ENCODE data around the gene NFKB1. TPM values are rescaled to one million over a fixed set of nuclear protein-coding genes. Genes with fewer than 3 reads are reported as not detected.
"Not testable (repeated sequence)": the region's sequence is repeated elsewhere in the genome, so short reads cannot be mapped to it uniquely, and the experiment has no call there.

The NFKB1 gene
- total RNA-seq, 1 donor from 2014 or later = 55.5 TPM

DNA sequence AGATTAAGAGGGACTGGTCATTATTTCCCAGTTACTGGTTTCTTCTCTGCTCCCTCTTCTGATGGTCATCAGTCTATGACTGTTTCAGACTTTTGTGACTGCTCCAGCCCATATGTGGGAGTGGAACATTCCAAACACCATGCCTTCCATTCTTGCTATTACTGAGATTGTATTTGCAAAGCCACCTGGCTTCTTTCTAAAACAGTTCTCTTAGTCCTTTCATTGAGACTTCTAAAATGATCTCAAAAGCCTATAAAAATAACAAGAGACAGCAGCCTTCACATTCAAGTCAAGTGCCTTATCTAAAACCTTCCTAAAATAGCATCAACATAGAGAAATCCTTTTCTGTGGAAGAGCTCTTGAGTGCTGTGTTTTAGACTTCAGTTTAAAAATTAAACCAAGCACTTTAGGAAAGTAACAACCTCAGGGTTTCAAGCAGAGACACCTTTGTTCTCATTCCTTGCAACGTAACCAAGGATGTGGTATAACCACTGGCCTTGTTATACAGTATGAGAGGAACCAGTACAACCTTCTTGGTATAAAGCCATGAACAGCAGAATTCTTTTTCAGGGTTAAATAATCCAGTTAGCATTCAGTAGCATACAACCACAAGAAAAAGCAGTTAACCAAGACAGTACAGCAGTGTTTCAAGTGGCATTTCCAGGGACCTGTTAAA, 97.1 kb downstream of the NFKB1 start:
- no peak for DNase-seq (ENCODE audit: low spot score)

DNA sequence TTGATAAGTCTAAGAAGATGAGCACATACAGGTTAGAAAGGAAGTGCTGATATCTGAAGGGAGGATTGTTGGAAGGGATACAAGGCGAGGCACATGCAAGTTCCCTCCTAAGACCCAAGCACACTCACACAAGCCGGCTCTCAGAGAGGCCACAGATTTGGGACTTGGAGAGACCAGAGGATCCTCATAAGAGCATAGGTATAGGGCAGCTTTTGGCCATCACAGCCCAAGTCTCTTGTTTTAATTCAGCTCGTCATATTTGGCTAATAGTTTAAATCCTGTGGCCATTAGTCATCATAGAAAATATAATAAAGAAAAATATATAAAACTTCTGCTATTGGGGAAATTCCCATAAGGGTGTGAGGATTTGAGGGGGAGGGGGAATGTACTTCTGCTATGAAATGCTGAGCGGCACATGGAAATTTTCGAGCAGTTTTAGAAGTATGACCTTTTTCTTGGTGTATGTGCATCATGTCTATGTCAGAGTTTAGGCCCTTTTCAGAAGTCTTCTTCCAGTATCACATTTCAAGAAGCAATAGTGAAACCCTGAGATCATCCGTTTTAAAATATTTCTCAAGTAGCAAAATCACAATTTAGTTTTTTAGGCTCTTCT, 97.7 kb downstream of the NFKB1 start:
- no peak for DNase-seq (ENCODE audit: low spot score)

DNA sequence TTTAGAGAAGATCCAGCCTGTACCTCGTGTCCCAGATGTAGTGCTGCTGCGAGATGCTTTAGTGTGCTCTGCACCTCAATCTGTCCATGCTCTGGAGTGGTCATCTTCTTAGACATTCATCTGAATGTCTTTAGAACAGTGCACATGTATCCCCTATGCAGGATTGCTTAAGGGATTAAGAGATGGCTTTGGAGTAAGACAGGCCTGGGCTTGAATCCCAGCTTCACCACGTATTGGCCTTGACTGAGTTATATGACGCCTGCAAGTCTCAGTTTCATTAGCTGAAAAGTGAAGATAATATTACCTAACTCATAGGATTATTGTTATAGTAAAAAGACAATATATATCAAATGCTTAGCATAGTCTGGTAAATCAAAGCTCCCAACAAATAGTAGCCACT, 98.3 kb downstream of the NFKB1 start:
- DNase-seq (ENCODE audit: low spot score) = no peak

DNA sequence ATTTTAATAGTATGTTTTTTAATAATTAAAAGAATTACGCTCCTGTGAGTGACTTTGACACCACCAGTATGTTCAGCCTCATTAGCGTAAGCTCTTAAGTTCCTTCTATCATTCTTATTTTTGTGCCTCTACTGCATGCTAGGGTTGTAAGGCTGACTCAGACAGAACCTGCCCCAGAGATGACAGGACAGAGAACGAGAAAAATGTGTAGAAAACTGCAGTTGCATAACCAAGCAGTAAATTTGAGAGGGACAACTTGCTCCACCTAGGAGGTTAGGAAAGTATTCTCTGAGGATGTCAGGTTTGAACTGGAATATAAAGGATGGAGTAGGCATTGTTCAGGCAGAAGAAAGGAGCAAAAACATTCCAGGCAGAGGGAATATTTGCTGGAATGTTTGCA, 98.7 kb downstream of the NFKB1 start:
- DNase-seq (ENCODE audit: low spot score) = no peak

DNA sequence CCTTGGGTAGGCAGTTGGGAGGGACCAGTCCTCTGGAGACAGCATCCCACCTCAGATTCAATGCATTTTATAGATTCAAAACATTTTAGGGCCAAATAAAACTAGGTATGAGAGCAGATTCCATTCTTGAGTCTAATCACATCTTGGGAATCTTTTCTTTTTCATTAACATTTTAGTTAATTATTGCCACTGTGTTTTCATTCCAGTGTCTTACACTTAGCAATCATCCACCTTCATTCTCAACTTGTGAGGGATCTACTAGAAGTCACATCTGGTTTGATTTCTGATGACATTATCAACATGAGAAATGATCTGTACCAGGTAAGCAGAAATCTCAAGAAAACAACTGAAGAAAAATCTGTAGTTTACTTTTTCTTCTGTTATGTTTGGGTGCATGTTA, 99.5 kb downstream of the NFKB1 start:
- no peak for DNase-seq (ENCODE audit: low spot score)

- no peak for DNase-seq (ENCODE audit: low spot score)
These were observed 100.5 kb downstream of the NFKB1 start for GRCh38 chr4:102601586-102602227.

- no peak for DNase-seq (ENCODE audit: low spot score)
These were observed 103.2 kb downstream of the NFKB1 start for GRCh38 chr4:102604222-102604940.

DNA sequence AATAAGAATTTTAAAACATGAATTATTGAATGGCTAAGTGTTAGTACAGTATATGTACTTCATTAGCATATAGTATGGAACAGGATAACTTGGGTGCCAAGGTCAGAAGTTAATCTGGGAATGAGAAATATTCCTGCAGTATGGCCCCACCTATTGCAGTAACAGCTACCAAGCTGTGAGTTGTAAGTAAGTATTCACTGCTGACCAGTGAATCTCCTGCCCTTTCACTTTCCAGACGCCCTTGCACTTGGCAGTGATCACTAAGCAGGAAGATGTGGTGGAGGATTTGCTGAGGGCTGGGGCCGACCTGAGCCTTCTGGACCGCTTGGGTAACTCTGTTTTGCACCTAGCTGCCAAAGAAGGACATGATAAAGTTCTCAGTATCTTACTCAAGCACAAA, 105.1 kb downstream of the NFKB1 start:
- DNase-seq (ENCODE audit: low spot score) = no peak

GRCh38 chr4:102606846-102607450, 105.8 kb downstream of the NFKB1 start:
- DNase-seq (ENCODE audit: low spot score) = no peak

- DNase-seq (ENCODE audit: low spot score) = no peak
These were observed 107.0 kb downstream of the NFKB1 start for GRCh38 chr4:102608190-102608589.

DNA sequence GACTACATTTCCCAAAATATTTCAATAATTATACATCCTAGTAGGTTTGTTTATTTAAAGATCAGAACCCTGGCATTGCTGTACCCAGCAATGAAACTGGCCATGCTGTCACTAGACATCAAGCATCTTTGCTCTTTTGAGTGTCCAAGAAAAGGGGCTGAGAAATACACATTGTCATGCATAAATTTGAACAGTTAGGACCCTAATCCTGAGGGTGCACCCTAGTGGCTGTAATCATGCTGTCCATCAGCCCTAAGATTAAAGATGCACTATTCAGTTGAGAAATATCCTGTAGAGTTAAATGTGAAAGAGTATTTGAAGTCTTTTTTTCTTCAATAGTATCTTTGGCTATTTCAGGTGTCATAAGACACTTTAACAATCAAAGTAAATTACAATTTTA, 108.8 kb downstream of the NFKB1 start:
- no peak for DNase-seq (ENCODE audit: low spot score)

DNA sequence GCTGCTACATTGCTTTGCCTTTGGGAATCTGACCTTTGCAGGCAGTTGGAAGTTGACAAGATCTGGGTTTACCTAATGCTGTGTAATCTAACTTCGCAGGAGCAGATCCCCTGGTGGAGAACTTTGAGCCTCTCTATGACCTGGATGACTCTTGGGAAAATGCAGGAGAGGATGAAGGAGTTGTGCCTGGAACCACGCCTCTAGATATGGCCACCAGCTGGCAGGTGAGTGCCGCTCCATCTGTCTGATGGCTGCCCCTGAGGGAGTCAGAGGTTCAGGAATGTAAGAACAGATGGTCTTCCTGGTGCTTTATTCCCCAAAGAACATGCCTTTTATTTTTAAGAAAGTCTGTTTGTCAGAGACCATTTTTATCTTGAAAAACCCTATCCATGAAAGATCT, 109.3 kb downstream of the NFKB1 start:
- no peak for DNase-seq (ENCODE audit: low spot score)

DNA sequence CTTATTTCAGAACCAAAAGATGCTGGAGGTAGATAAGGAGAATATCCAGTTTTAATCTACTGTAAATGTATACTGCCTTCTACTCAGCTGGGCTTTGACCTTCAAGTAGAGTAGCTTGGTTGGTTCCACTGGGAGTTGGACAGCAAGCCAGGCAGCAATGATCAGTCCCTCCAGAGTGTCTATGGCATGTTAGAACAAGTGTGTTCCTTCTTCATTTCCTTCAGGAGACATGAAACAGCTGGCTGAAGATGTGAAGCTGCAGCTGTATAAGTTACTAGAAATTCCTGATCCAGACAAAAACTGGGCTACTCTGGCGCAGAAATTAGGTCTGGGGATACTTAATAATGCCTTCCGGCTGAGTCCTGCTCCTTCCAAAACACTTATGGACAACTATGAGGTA, 111.1 kb downstream of the NFKB1 start:
- no peak for DNase-seq (ENCODE audit: low spot score)

- no peak for DNase-seq (ENCODE audit: low spot score)
These were observed 111.7 kb downstream of the NFKB1 start for GRCh38 chr4:102612824-102613366.

DNA sequence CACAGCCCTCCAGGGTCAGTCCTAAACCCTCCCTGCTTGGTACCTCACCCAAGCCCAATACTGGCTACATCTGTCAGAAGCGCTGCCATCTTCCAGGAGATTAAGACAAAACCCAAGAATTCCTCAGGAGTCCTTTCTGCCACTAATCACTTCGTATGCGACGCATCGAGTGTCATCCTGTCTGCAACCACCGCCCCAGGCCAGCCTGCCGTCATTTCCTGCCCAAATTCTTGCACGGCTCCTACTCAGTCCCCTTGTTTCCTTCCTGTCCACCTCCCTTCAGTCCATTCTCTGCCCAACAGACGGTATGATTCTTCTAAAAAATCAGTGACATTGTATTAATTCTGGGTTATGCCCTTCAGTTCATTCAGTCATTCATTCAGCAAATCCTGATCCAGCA, 113.6 kb downstream of the NFKB1 start:
- no peak for DNase-seq (ENCODE audit: low spot score)

GRCh38 chr4:102616636-102617035, 115.5 kb downstream of the NFKB1 start:
- DNase-seq (ENCODE audit: low spot score) = no peak

DNA sequence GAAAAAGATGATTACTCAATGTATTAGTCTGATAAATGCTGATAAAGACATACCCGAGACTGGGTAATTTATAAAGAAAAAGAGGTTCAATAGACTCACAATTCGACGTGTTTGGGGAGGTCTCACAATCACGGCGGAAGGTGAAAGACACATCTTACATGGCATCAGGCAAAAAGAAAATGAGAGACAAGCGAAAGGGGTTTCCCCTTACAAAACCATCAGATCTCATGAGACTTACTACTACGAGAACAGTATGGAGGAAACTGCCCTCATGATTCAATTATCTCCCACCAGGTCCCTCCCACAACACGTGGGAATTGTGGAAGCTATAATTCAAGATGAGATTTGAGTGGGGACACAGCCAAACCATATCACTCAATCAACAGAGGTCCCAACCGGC, 117.9 kb downstream of the NFKB1 start:
- DNase-seq (ENCODE audit: low spot score) = not testable (repeated sequence)

GRCh38 chr4:102619776-102620631, 118.8 kb downstream of the NFKB1 start:
- not testable (repeated sequence) for DNase-seq (ENCODE audit: low spot score)

DNA sequence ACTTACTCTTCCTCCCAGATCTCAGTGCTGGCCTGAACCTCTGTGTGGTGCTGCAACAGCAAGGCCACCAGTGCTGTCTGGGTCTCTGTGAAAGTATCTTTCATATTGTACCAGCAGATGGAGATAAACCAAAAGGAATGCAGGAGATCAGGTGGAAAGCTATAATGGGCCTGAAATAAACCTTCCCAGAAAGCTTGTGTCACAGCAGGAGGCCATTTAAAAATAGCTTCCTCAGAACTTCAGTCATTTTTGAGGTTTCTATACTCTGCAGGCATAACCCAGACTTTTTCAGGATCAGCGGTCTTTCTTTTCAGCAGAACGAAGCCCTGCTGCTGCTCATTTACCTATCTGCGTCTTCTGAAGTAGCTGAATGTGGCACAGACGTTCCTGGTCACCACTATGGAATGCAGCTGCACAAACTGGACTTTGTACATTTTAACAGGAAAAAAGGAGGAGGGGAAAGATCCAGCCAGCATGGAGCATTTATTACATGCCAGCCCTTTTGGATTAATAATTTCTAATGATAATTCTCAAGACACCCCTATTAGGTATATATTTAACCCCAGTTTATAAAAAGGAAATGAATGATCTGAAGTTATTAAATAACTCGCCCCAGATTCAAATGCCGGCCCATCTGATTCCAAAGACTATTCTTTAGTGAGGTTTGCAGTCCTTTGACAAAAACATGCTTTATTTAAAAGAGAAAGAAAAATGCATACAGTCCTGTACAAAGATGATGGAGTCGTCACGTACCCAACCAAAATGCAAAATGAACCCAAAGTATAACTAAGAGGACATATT, 119.7 kb downstream of the NFKB1 start:
- no peak for DNase-seq (ENCODE audit: low spot score)

GRCh38 chr4:102623622-102624021, 122.5 kb downstream of the NFKB1 start:
- no peak for DNase-seq (ENCODE audit: low spot score)
